Type B pancreatic cell (in vitro differentiated cells): Measurements from ENCODE around the gene POLN. TPM values are rescaled to one million over a fixed set of nuclear protein-coding genes. Genes with fewer than 3 reads are reported as not detected.
"Not testable (repeated sequence)": the region's sequence is repeated elsewhere in the genome, so short reads cannot be mapped to it uniquely, and the experiment has no call there.

Experiments
- DNase-seq: peaks from one replicate; pipeline ENCODE4 v3.0.0; 2021; ENCODE audit warnings: mixed read lengths; ENCODE audit not compliant: unreplicated experiment; ENCODE audit errors: extremely low spot score
- H3K27ac Mint-ChIP-seq: 2 replicates; pipeline ENCODE4 v1.8.0; 2021; ENCODE audit warnings: mild to moderate bottlenecking, mixed read lengths
- H3K27me3 Mint-ChIP-seq: 2 replicates; pipeline ENCODE4 v1.8.0; 2021; ENCODE audit warnings: mixed read lengths
- H3K36me3 Mint-ChIP-seq: 2 replicates; pipeline ENCODE4 v1.8.0; 2021; ENCODE audit warnings: mixed read lengths
- H3K4me1 Mint-ChIP-seq: one replicate; pipeline ENCODE4 v1.8.0; 2021; ENCODE audit warnings: mixed read lengths; ENCODE audit not compliant: unreplicated experiment
- H3K4me3 Mint-ChIP-seq: 2 replicates; pipeline ENCODE4 v1.8.0; 2021; ENCODE audit warnings: mild to moderate bottlenecking, mixed read lengths
- H3K9me3 Mint-ChIP-seq: 2 replicates; pipeline ENCODE4 v1.8.0; 2021; ENCODE audit warnings: mixed read lengths
- total RNA-seq: library from RNA; stranded (reverse); gene quantifications from 2 replicates; pipeline ENCODE4 v1.2.1, GENCODE V29; 2021; ENCODE audit warnings: low replicate concordance
- TF ChIP-seq, protein P1 (sequence below): fragments of 200-600 bp; sonication (generic); conservative IDR thresholded peaks from 2 replicates; pipeline ENCODE4 v1.5.0; 2021; ENCODE audit warnings: antibody characterized with exemption, mild to moderate bottlenecking

POLN gene
- total RNA-seq, 1 donor from 2014 or later, result 4.1 TPM

DNA sequence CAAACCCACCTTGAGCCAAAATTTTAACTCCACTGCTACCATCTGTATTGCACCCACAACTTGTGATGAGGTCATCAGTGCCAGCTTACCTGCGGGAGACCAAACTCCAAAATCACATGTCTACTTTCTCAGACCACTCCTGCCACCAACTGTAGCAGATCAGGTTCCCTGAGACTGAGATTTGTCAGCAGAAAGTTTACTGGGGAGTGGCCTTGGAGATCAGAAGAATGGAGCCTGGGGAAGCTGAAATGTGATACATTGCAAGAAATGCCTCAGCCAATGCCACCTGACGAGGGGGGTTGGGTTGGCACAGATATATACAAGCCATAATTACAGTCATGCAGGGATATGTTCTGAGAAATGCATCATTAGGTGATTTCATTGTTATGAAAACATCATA, 19.1 kb downstream of the POLN start:
- Mint-ChIP-seq H3K27ac (peak overlapping the region; percentile 76), H3K27me3 (no peaks in the 10 kb centered on the region), H3K36me3 (no peaks in the 10 kb centered on the region), H3K9me3 (no peaks in the 10 kb centered on the region), H3K4me1 (peaks cover 13% of the 10 kb centered on the region), H3K4me3 (no peak overlapping the region)
- DNase-seq, result no peak
- TF ChIP-seq, protein P1, sequence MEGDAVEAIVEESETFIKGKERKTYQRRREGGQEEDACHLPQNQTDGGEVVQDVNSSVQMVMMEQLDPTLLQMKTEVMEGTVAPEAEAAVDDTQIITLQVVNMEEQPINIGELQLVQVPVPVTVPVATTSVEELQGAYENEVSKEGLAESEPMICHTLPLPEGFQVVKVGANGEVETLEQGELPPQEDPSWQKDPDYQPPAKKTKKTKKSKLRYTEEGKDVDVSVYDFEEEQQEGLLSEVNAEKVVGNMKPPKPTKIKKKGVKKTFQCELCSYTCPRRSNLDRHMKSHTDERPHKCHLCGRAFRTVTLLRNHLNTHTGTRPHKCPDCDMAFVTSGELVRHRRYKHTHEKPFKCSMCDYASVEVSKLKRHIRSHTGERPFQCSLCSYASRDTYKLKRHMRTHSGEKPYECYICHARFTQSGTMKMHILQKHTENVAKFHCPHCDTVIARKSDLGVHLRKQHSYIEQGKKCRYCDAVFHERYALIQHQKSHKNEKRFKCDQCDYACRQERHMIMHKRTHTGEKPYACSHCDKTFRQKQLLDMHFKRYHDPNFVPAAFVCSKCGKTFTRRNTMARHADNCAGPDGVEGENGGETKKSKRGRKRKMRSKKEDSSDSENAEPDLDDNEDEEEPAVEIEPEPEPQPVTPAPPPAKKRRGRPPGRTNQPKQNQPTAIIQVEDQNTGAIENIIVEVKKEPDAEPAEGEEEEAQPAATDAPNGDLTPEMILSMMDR, result no peak

DNA sequence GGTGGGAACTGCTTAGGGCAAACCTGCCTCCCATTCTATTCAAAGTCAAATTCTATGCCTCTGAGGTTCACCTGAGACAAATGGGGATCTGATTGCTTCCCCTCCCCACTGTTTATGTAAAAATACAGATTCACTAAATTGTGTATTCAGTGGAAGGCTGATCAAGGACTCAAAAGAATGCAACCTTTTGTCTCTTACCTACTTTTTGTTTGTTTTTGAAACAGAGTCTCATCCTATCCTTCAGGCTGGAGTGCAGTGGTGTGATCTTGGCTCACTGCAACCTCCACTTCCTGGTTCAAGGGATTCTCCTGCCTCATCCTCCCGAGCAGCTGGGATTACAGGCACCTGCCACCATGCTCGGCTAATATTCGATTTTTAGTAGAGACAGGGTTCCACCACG, 20.5 kb downstream of the POLN start:
- H3K4me3 Mint-ChIP-seq, H3K9me3 Mint-ChIP-seq, H3K27ac Mint-ChIP-seq, DNase-seq, H3K27me3 Mint-ChIP-seq, H3K36me3 Mint-ChIP-seq: not testable (repeated sequence)
- H3K4me1 Mint-ChIP-seq, result peaks cover 13% of the 10 kb centered on the region

DNA sequence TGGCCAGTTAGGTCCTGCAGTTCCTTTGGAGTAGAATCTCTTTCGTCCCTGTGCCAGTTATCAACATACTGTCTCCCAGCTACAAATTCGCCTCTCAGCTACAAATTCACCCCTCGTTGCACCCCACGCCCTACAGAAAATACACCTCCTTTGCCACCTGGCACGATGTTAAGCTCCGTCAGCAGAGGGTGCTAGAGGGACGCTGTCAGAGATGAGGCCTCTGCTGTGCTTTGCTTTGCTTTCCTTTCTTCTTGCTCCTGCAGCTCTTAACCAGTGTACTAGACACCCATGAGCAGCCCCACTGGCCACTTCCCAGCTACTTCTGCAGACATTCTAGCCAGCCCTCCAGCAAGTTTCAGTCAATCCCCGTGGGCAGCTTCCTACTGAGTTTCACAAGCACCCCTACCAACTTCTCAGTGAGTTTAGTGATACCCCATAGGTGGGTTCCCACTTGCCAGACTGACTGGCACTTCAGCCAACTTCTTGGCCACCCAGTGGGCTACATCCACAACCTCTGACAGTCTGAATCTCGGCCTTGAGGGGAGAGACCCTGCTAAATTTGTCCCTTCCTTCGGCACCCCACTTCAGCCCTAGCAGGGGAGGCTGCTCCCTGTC, 21.8 kb downstream of the POLN start:
- Mint-ChIP-seq H3K27ac (no peak overlapping the region), H3K36me3 (no peaks in the 10 kb centered on the region), H3K9me3 (no peaks in the 10 kb centered on the region), H3K4me1 (peaks cover 13% of the 10 kb centered on the region), H3K4me3 (no peak overlapping the region), H3K27me3 (no peaks in the 10 kb centered on the region)
- DNase-seq, result peak; percentile 79
- TF ChIP-seq, protein P1, result peak; percentile 89

DNA sequence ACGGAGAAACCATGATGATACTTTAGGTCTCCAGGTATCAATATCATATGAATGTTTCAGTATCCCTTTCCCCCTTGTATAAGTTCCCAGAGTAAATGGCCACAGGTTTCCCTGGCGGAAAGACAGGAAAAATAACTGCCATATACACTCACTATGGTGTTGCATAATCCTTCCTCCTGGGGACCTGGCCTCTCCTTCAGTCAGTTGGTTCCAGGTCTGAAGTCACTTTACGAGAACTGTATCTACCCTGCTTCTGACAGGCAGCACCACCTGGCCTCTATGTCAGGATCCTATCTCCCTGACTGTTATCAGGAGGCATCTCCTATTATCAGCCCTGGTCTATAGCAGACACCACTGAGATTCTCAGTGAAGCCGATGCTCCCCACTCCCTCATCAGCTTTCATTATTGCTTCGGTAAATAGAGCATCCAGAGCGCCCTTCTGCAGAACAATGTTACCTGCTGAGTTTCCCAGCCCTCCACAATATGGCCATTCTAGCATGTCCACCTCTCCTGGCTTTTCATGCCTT, 22.6 kb downstream of the POLN start:
- Mint-ChIP-seq H3K36me3 (no peaks in the 10 kb centered on the region), H3K4me1 (peaks cover 13% of the 10 kb centered on the region), H3K4me3 (no peak overlapping the region), H3K9me3 (no peaks in the 10 kb centered on the region), H3K27me3 (no peaks in the 10 kb centered on the region), H3K27ac (no peak overlapping the region)
- no peak for DNase-seq
- TF ChIP-seq, protein P1, result no peak

DNA sequence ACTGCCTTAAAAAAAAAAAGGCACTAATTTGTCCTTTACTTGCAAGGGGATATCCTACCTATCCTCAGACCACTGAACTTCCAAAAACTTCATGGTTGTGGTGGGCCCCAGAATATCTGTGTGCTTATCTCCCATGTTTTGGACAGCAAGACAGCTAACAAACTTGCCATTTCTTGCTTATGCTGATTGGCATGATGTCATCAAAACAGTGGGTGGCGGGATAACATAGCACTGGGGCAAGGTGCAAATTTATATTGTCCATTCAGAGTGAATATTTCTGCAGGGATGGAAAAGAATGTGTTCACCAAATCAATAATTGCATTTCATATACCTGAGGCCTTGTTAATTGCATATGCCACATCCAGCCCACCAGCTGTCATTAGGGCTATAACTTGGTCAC, 23.5 kb downstream of the POLN start:
- TF ChIP-seq, protein P1, result no peak
- Mint-ChIP-seq H3K4me1 (peaks cover 13% of the 10 kb centered on the region), H3K4me3 (no peak overlapping the region), H3K27ac (no peak overlapping the region), H3K27me3 (no peaks in the 10 kb centered on the region), H3K9me3 (no peaks in the 10 kb centered on the region), H3K36me3 (no peaks in the 10 kb centered on the region)
- no peak for DNase-seq

DNA sequence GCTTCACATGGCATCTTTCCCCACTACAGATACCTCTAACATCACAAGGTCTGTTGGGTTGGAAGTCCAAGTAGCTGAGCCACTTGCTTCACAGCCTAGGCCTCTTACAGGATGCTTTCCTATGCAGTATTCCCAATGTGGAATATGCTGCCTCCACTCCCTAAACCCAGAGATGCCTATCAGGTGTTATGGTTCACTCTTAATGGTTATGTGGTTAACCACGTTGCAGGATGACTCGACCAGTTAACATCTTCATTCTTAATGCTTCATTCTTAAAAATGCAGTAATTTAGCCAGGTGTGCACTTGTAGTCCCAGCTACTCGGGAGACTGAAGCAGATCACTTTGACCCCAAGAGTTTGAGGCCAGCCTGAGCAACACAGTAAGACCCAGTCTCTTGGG, 24.2 kb downstream of the POLN start:
- Mint-ChIP-seq H3K9me3 (no peaks in the 10 kb centered on the region), H3K4me1 (peaks cover 9% of the 10 kb centered on the region), H3K27me3 (no peaks in the 10 kb centered on the region), H3K36me3 (no peaks in the 10 kb centered on the region), H3K27ac (no peak overlapping the region), H3K4me3 (no peak overlapping the region)
- no peak for DNase-seq
- TF ChIP-seq, protein P1, result no peak
